Motor neuron (in vitro differentiated cells): ENCODE results near the gene WBP1L. TPM values are rescaled to one million over a fixed set of nuclear protein-coding genes. Genes with fewer than 3 reads are reported as not detected.
"Not testable (repeated sequence)": the region's sequence is repeated elsewhere in the genome, so short reads cannot be mapped to it uniquely, and the experiment has no call there.

Experiments used
- ATAC-seq, 8 experiments: fragments of 200-7000 bp; cut with Tn5 transposase; replicated peaks in 6 of 8; 2 replicates each; pipeline ENCODE4 v1.8.0; 2021; ENCODE audit warnings: mild to moderate bottlenecking in 8 of 8, moderate library complexity in 8 of 8
- H3K27ac ChIP-seq, 2 donors: fragments of 250-450 bp; sonication (Bioruptor Pico); 2 replicates each; pipeline ENCODE4 v1.9.0; 2021; ENCODE audit warnings: antibody characterized with exemption in 2 of 2, mild to moderate bottlenecking in 2 of 2, moderate library complexity in 1 of 2
- H3K4me1 ChIP-seq, 2 donors: fragments of 250-450 bp; sonication (Bioruptor Pico); replicated peaks in 1 of 2; 2 replicates each; pipeline ENCODE4 v1.6.1; 2021; ENCODE audit warnings: antibody characterized with exemption in 2 of 2, mild to moderate bottlenecking in 2 of 2, moderate library complexity in 1 of 2
- H3K4me3 ChIP-seq, 5 donors: fragments of 250-450 bp; sonication (Bioruptor Pico); 2 replicates each; pipeline ENCODE4 v1.9.0; 2021; ENCODE audit warnings: antibody characterized with exemption in 5 of 5, mild to moderate bottlenecking in 5 of 5, moderate library complexity in 4 of 5
- WGBS, 10 experiments: fragments of 450-650 bp; shearing (Covaris generic); methylation state at CpG; one replicate each; pipeline ENCODE4 v1.0.0; 2022; 5-methylcytosine and 5-hydroxymethylcytosine counted together
- in situ Hi-C, 9 experiments: fragments of 400-800 bp; cut with MboI; loops; one replicate each; pipeline ENCODE4 v1.15.0; 2021; ENCODE audit warnings: low sequenced_read_pairs in 9 of 9, low pct_unique_long_range_greater_than_20kb in 2 of 9; ENCODE audit not compliant: unreplicated experiment in 9 of 9
- total RNA-seq, 8 experiments: library from RNA; unstranded; fragments of 300-600 nt; gene quantifications; 2 replicates each; pipeline versions ENCODE4 v1.2.3 to v1.2.4, GENCODE V29; 2022

Gene WBP1L
- total RNA-seq, 8 experiments from 2014 or later, result 21.1 to 49.7 (median 26.7) TPM

- H3K4me3 ChIP-seq, result no peak overlapping the region
- ATAC-seq, result peak in 4 of 8 experiments; percentile 6 to 31 (median 21)
- 58 to 100% (median 94%) methylated on average over 1 to 9 of the region's 16 CpGs; no CpG with 5 or more reads in 3 of the 10 experiments for WGBS, 10 experiments
- no peak overlapping the region for H3K27ac ChIP-seq
- H3K4me1 ChIP-seq, result no peaks in the 10 kb centered on the region
- in situ Hi-C loops, result loop anchor here in 1 of 9 experiments (10.0 kb wide), 1 partner anchor 59 kb away; no protein-coding TSS in a partner anchor
These were observed 70.1 kb downstream of the WBP1L start for GRCh38 chr10:102813734-102814452.

GRCh38 chr10:102814453-102814871, 70.7 kb downstream of the WBP1L start:
- no peak overlapping the region for H3K4me3 ChIP-seq
- H3K27ac ChIP-seq, result no peak overlapping the region
- WGBS, 10 experiments, result 20 to 100% (median 60%) methylated on average over 1 to 7 of the region's 8 CpGs; no CpG with 5 or more reads in 3 of the 10 experiments
- H3K4me1 ChIP-seq, result no peaks in the 10 kb centered on the region
- in situ Hi-C loops, result loop anchor here in 1 of 9 experiments (10.0 kb wide), 1 partner anchor 60 kb away; no protein-coding TSS in a partner anchor
- ATAC-seq, result peak in 6 of 8 experiments; percentile 3 to 69 (median 51)

GRCh38 chr10:102814873-102815661, 71.3 kb downstream of the WBP1L start:
- no peak overlapping the region for H3K4me3 ChIP-seq
- WGBS, 10 experiments, result 20 to 100% (median 82%) methylated on average over 1 to 10 of the region's 23 CpGs
- H3K4me1 ChIP-seq, result no peaks in the 10 kb centered on the region
- in situ Hi-C loops, result loop anchor here in 1 of 9 experiments (10.0 kb wide), 1 partner anchor 60 kb away; no protein-coding TSS in a partner anchor
- no peak overlapping the region for H3K27ac ChIP-seq
- peak; percentile 15 to 72 (median 48) for ATAC-seq

DNA sequence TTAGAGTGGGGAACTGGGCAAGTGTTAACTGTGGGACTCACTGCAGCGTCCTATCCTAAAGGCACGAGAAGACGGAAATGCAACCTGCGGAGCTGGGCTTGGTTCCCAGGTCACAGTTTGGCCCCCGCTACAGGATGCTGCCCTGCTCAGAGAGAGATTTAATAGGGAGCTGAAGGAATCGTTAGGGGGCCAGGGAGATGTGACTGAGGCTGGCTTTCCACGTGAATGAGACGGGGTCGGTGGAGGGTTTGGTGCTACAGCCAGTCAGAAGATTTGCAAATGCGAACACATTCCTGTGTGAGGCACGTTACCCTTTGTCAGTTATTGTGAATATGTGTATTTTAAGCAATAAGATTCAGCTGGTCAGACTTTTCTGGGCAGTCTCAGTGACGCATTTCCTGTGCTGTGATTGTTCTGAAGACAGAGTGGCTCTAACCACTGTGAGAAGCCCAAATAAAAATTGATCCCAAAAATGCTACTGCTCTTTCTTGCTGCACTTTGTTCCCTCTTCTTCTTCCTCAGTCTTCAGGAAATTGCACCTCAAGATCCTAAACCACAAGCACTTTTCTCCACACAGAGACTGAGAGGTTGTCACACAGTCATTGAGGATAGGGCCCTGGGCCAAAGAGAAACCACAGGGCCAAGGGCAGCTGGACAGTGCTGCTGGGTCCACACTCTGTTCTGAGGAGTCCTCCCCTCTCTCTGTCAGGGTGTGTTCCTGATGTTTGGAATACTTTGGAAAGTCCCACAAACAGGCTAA, 72.2 kb downstream of the WBP1L start:
- H3K27ac ChIP-seq, result no peak overlapping the region
- no peaks in the 10 kb centered on the region for H3K4me1 ChIP-seq
- ATAC-seq, result peak in 7 of 8 experiments; percentile 6 to 95 (median 60)
- H3K4me3 ChIP-seq, result no peak overlapping the region
- in situ Hi-C loops, result loop anchor here in 1 of 9 experiments (10.0 kb wide), 1 partner anchor 61 kb away; no protein-coding TSS in a partner anchor
- WGBS, 10 experiments, result 11 to 92% (median 63%) methylated on average over 1 to 8 of the region's 12 CpGs; no CpG with 5 or more reads in 4 of the 10 experiments

GRCh38 chr10:102817175-102817574, 73.4 kb downstream of the WBP1L start:
- WGBS, 10 experiments, result 80 to 100% (median 100%) methylated on average over 1 to 3 of the region's 4 CpGs; no CpG with 5 or more reads in 3 of the 10 experiments
- in situ Hi-C loops, result loop anchor here in 1 of 9 experiments (10.0 kb wide), 1 partner anchor 62 kb away; no protein-coding TSS in a partner anchor
- H3K4me1 ChIP-seq, result no peaks in the 10 kb centered on the region
- ATAC-seq, result no peak
- no peak overlapping the region for H3K27ac ChIP-seq
- H3K4me3 ChIP-seq, result no peak overlapping the region

GRCh38 chr10:102819054-102819453, 75.3 kb downstream of the WBP1L start:
- 50 to 100% (median 92%) methylated on average over 2 to 6 of the region's 6 CpGs; no CpG with 5 or more reads in 3 of the 10 experiments for WGBS, 10 experiments
- no peak for ATAC-seq
- no peak overlapping the region for H3K27ac ChIP-seq
- no peaks in the 10 kb centered on the region for H3K4me1 ChIP-seq
- no peak overlapping the region for H3K4me3 ChIP-seq
- in situ Hi-C loops, result loop anchor here in 1 of 9 experiments (10.0 kb wide), 1 partner anchor 64 kb away; no protein-coding TSS in a partner anchor

DNA sequence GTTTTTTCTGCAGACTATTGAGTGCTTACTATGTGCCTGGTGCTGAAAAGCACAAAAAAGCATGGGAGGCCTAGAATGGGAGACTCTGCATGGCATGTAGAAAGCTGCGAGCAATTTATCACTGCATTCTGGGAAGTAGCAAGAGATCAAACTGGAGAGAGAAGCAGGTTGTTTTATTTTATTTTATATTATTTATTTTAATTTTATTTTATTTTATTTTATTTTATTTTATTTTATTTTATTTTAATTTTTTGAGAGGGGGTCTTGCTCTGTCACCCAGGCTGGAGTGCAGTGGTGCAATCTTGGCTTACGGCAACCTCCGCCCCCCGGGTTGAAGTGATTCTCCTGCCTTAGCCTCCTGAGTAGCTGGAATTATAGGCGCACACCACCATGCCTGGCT, 76.3 kb downstream of the WBP1L start:
- in situ Hi-C loops, H3K4me3 ChIP-seq, H3K27ac ChIP-seq, H3K4me1 ChIP-seq, ATAC-seq: not testable (repeated sequence)
- 29 to 100% (median 100%) methylated on average over 1 to 5 of the region's 5 CpGs; no CpG with 5 or more reads in 1 of the 10 experiments for WGBS, 10 experiments

DNA sequence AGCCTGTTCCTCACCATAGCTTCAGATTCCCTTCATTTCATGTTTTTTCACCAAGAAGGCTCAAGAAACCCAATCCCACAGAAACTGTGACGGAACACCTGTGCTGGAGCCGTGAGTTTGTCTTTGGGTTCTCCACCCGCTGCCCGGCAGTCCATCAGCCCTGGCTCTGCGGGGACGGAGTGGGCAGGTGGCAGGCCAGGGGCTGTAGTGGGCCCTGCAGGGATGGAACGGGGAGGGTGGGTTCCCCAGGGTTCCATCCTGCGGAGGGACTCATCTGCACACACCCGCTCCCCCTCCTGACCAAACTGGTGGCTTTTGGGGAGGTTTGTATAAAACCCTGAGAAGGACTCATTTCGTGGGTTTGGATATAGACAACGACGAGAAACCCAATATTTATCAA, 78.5 kb downstream of the WBP1L start:
- in situ Hi-C loops, result no loop called here

GRCh38 chr10:102824664-102825063, 80.9 kb downstream of the WBP1L start:
- WGBS, 10 experiments, result 0 to 94% (median 84%) methylated on average over 1 to 4 of the region's 4 CpGs; no CpG with 5 or more reads in 2 of the 10 experiments
- peak in 3 of 8 experiments; percentile 90 to 95 (median 94) for ATAC-seq
- in situ Hi-C loops, result no loop called here
- H3K4me1 ChIP-seq, result no peaks in the 10 kb centered on the region
- no peak overlapping the region for H3K4me3 ChIP-seq
- no peak overlapping the region for H3K27ac ChIP-seq

More for the DNA sequence above, 78.5 kb downstream of the WBP1L start:
- ATAC-seq, result no peak
- Histone ChIP-seq H3K27ac (no peak overlapping the region), H3K4me1 (no peaks in the 10 kb centered on the region), H3K4me3 (no peak overlapping the region)
- WGBS, 10 experiments, result 77 to 100% (median 87%) methylated on average over 2 to 9 of the region's 12 CpGs; no CpG with 5 or more reads in 4 of the 10 experiments

- Histone ChIP-seq H3K4me3 (no peak overlapping the region), H3K4me1 (no peaks in the 10 kb centered on the region), H3K27ac (no peak overlapping the region)
- WGBS, 10 experiments, result 80 to 95% (median 80%) methylated on average over 1 to 4 of the region's 9 CpGs; no CpG with 5 or more reads in 5 of the 10 experiments
- in situ Hi-C loops, result no loop called here
- no peak for ATAC-seq
These were observed 82.5 kb downstream of the WBP1L start for GRCh38 chr10:102826148-102826796.

DNA sequence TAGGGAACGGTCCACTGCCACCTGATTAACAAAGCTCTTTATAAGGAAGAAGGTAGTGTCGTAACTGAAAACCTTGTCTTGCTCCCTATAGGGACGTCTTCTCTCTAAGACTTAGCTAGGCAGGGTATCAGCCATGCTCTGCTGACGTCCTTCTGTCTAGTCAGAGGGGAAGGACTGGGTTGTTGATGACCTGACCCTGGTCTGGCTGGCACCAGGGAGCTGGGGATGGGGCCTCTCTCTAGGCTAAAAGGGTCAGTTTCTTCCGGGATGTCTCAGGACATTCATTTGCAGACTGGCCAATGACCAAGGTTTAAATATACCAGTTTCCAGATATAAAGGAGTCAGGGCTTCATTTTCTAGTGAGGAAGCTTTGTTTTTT, 83.8 kb downstream of the WBP1L start:
- no peak overlapping the region for H3K4me3 ChIP-seq
- H3K27ac ChIP-seq, result no peak overlapping the region
- in situ Hi-C loops, result no loop called here
- ATAC-seq, result no peak
- WGBS, 10 experiments, result 60 to 95% (median 76%) methylated on average over 1 to 3 of the region's 5 CpGs; no CpG with 5 or more reads in 3 of the 10 experiments
- no peaks in the 10 kb centered on the region for H3K4me1 ChIP-seq
